ENCODE data around the gene RAP1GDS1. TPM values are rescaled to one million over a fixed set of nuclear protein-coding genes. Genes with fewer than 3 reads are reported as not detected.

Gene RAP1GDS1
- total and polyA plus RNA-seq, 2 of the 13 experiments (the other 11 are each of a cell fraction or from before 2014, with no cell fraction given) = 19.3 to 42.5 TPM

- in situ Hi-C loops (cut with HindIII; ENCODE audit: extremely low pct_ligation_motif_present, low pct_unique_long_range_greater_than_20kb) = no loop called here
- CTCF ChIA-PET (ENCODE audit: low intra/inter-chr PET ratio, low total read pairs) = no interaction called here
- POLR2A ChIA-PET = no interaction called here
- TF ChIP-seq REL (CRISPR knock-in tag; conservative IDR thresholded peaks at IDR 0.05) = no peak
- TF ChIP-seq ZNF83 (CRISPR knock-in tag; IDR thresholded peaks at IDR 0.05; ENCODE audit: borderline replicate concordance) = no peak
- TF ChIP-seq ZNF329 (CRISPR knock-in tag; IDR thresholded peaks at IDR 0.05; ENCODE audit: low read depth) = no peak
- no peak for TF ChIP-seq TAF15 (IDR thresholded peaks at IDR 0.05; ENCODE audit: low read depth, low read length, poor library complexity, severe bottlenecking)
- TF ChIP-seq PRDM4 (CRISPR knock-in tag; IDR thresholded peaks at IDR 0.05; ENCODE audit: borderline replicate concordance) = no peak
- no peak for TF ChIP-seq FOXJ3 (CRISPR knock-in tag; IDR thresholded peaks at IDR 0.05; ENCODE audit: borderline replicate concordance)
- TF ChIP-seq SRSF4 (IDR thresholded peaks at IDR 0.05; ENCODE audit: low read depth, low read length, poor library complexity, severe bottlenecking) = no peak
- no peak for TF ChIP-seq AGO1 (IDR thresholded peaks at IDR 0.05; ENCODE audit: low read depth, low read length, poor library complexity, severe bottlenecking)
- Histone ChIP-seq H3K27ac (ENCODE audit: extremely low read length, insufficient read depth, low read length) (no peak overlapping the region), H3K9ac (ENCODE audit: insufficient read depth, low read depth, low read length) (no peak overlapping the region), H3K4me1 (ENCODE audit: insufficient read depth, low read length) (no peaks in the 10 kb centered on the region), H3K79me2 (ENCODE audit: insufficient read depth, low read length) (no peaks in the 10 kb centered on the region), H3K4me3 (replicated peaks in 1 of 3; ENCODE audit: insufficient read depth in 1 of 3, low read depth in 2 of 3, low read length in 3 of 3) (no peak overlapping the region), H2AFZ (ENCODE audit: low read length) (no peak overlapping the region), H4K20me1 (ENCODE audit: insufficient read depth, low read length) (no peaks in the 10 kb centered on the region), H3K4me2 (ENCODE audit: low read depth, low read length) (no peak overlapping the region), H3K9me3 (ENCODE audit: low read length) (peaks cover 4% of the 10 kb centered on the region; the same call in 1 of the 2 replicates), H3K27me3 (ENCODE audit: control insufficient read depth in 1 of 2, insufficient read depth in 2 of 2, low read length in 2 of 2) (no peaks in the 10 kb centered on the region), H3K36me3 (replicated peaks in 1 of 2; ENCODE audit: control insufficient read depth in 1 of 2, insufficient read depth in 2 of 2, low read length in 2 of 2) (no peaks in the 10 kb centered on the region)
- intact Hi-C loops (cut with micrococcal nuclease; ENCODE audit: unreplicated experiment) = no loop called here
- no TSS peak for BruUV-seq (replicated peaks)
- no peak for DNase-seq (ENCODE audit: low spot score)
- no peak for ATAC-seq
- 88% methylated on average over 2 of the region's 2 CpGs for WGBS (ENCODE audit: low lambda C conversion rate)
- FAIRE-seq = no peak
Measured at GRCh38 chr4:98338761-98339438, 77.7 kb downstream of the RAP1GDS1 start.

Data from HepG2 (cell line).